K562 (cell line): ENCODE data around the gene CDH18. TPM values are rescaled to one million over a fixed set of nuclear protein-coding genes. Genes with fewer than 3 reads are reported as not detected.

ENCODE experiments used
- ATAC-seq: fragments of 200-7000 bp; cut with Tn5 transposase; 3 replicates; pipeline ENCODE4 v1.9.1; 2020; ENCODE audit warnings: moderate library complexity
- BruUV-seq: library from RNA; stranded (reverse); fragments of 400-500 nt; replicated peaks from 2 replicates; lab custom pipeline; 2021; lab: Mats Ljungman, UMichigan
- CTCF ChIA-PET: fragments of 300-600 bp; formaldehyde crosslinking; extraction: SDS; loops from one replicate; lab custom pipeline; 2021; ENCODE audit warnings: low intra/inter-chr PET ratio; lab: Yijun Ruan, JAX
- POLR2A ChIA-PET: fragments of 300-600, 350-650 bp; sonication (Branson Sonifier 250); formaldehyde crosslinking; extraction: SDS; loops from one replicate; lab custom pipeline; 2021; ENCODE audit warnings: antibody characterized with exemption, inconsistent platforms; lab: Yijun Ruan, JAX
- DNase-seq, 4 experiments: peaks; one replicate each; pipeline versions ENCODE4 v3.0.0 to v3.0.0-alpha.2; 2011 to 2018; ENCODE audit warnings: low spot score in 3 of 4, mixed read lengths in 3 of 4; ENCODE audit errors: extremely low read depth in 1 of 4
- FAIRE-seq: peaks from 2 replicates; lab custom pipeline; 2011; peaks lifted over from hg19 to GRCh38; lab: Jason Lieb, UNC
- H2AFZ ChIP-seq: 2 replicates; pipeline ENCODE4 v1.6.0; 2011; ENCODE audit warnings: low read depth, low read length, control low read depth, inconsistent platforms
- H3K27ac ChIP-seq: fragments of 200-600 bp; 3 replicates; pipeline ENCODE4 v1.8.0; 2011; ENCODE audit warnings: low read depth, mild to moderate bottlenecking, control low read depth, inconsistent platforms, low read length, moderate library complexity, mixed read lengths; ENCODE audit errors: extremely low read depth
- H3K27me3 ChIP-seq, 2 experiments: fragments of 300-600 bp in 1 of 2; 2 replicates in 1 of 2; 3 replicates in 1 of 2; pipeline versions ENCODE4 v1.6.0 to v1.8.0; 2011; ENCODE audit warnings: inconsistent platforms in 2 of 2, low read length in 2 of 2, mild to moderate bottlenecking in 1 of 2, mixed read lengths in 1 of 2, moderate library complexity in 1 of 2; ENCODE audit not compliant: control insufficient read depth in 2 of 2, insufficient read depth in 2 of 2
- H3K36me3 ChIP-seq: fragments of 300-600 bp; 3 replicates; pipeline ENCODE4 v1.8.0; 2011; ENCODE audit warnings: mild to moderate bottlenecking, low read length, inconsistent platforms; ENCODE audit not compliant: control insufficient read depth, insufficient read depth
- H3K4me1 ChIP-seq, 2 experiments: fragments of 200-600 bp in 1 of 2; replicated peaks in 1 of 2; 2 replicates in 1 of 2; 3 replicates in 1 of 2; pipeline versions ENCODE4 v1.5.1 to v1.8.0; 2011; ENCODE audit warnings: inconsistent platforms in 2 of 2, low read length in 2 of 2, mild to moderate bottlenecking in 1 of 2, mixed read lengths in 1 of 2, moderate library complexity in 1 of 2; ENCODE audit not compliant: control insufficient read depth in 2 of 2, insufficient read depth in 2 of 2
- H3K4me2 ChIP-seq: 2 replicates; pipeline ENCODE4 v1.6.1; 2011; ENCODE audit warnings: low read length, control low read depth, inconsistent platforms, mixed read lengths; ENCODE audit not compliant: insufficient read depth
- H3K4me3 ChIP-seq: fragments of 200-600 bp; sonication (generic), shearing (Covaris generic); 2 replicates; pipeline ENCODE4 v1.5.1; 2016; ENCODE audit warnings: control low read depth, inconsistent platforms
- H3K79me2 ChIP-seq: fragments of 200-600 bp; 3 replicates; pipeline ENCODE4 v1.8.0; 2011; ENCODE audit warnings: low read length, inconsistent platforms; ENCODE audit not compliant: control insufficient read depth, insufficient read depth
- H3K9ac ChIP-seq, 2 experiments: 2 replicates each; pipeline versions ENCODE4 v1.6.0 to v1.6.1; 2011; ENCODE audit warnings: low read depth in 2 of 2, low read length in 2 of 2, control low read depth in 1 of 2, inconsistent platforms in 1 of 2, mild to moderate bottlenecking in 1 of 2, mixed read lengths in 1 of 2; ENCODE audit not compliant: insufficient read depth in 1 of 2
- H3K9me1 ChIP-seq: one replicate; pipeline ENCODE4 v1.6.0; 2011; ENCODE audit warnings: inconsistent platforms, mild to moderate bottlenecking, low read length, moderate library complexity; ENCODE audit not compliant: control insufficient read depth, insufficient read depth
- H3K9me3 ChIP-seq: replicated peaks from 2 replicates; pipeline ENCODE4 v1.5.1; 2011; ENCODE audit warnings: low read depth, low read length, inconsistent platforms; ENCODE audit not compliant: control insufficient read depth, insufficient read depth
- H4K20me1 ChIP-seq: replicated peaks from 2 replicates; pipeline ENCODE4 v1.6.1; 2011; ENCODE audit warnings: low read length, inconsistent platforms, mixed read lengths; ENCODE audit not compliant: control insufficient read depth, insufficient read depth
- CREB5 ChIP-seq: fragments of 250-450 bp; sonication (Bioruptor Pico); IDR thresholded peaks from 2 replicates; pipeline ENCODE4 v1.5.0; 2020; ENCODE audit warnings: mild to moderate bottlenecking
- EWSR1 ChIP-seq: fragments of 450-650 bp; IDR thresholded peaks from 2 replicates; pipeline ENCODE4 v1.6.1; 2018; ENCODE audit warnings: borderline replicate concordance, mild to moderate bottlenecking, low read depth, moderate library complexity; ENCODE audit not compliant: partially characterized antibody
- EZH2 ChIP-seq: IDR thresholded peaks from 2 replicates; pipeline ENCODE4 v1.6.1; 2012; ENCODE audit warnings: low read depth, mild to moderate bottlenecking, inconsistent platforms, low read length, borderline replicate concordance
- FIP1L1 ChIP-seq: fragments of 200-400 bp; formaldehyde crosslinking; IDR thresholded peaks from 2 replicates; pipeline ENCODE4 v1.6.1; 2018; ENCODE audit warnings: mild to moderate bottlenecking, low read depth, low read length; ENCODE audit not compliant: poor library complexity, severe bottlenecking
- GTF2F1 ChIP-seq: IDR thresholded peaks from 2 replicates; pipeline ENCODE4 v1.6.1; 2011; ENCODE audit warnings: low read depth, low read length, improper control_type of control experiment
- KAT2B ChIP-seq: IDR thresholded peaks from one replicate; pipeline ENCODE4 v1.6.1; 2012; ENCODE audit warnings: low read depth, mild to moderate bottlenecking, control low read depth, inconsistent platforms, low read length, moderate library complexity
- LEF1 ChIP-seq: fragments of 450-650 bp; IDR thresholded peaks from 2 replicates; pipeline ENCODE4 v1.6.1; 2016; ENCODE audit warnings: mild to moderate bottlenecking
- NFYB ChIP-seq: IDR thresholded peaks from 2 replicates; pipeline ENCODE4 v1.6.1; 2011; ENCODE audit warnings: mild to moderate bottlenecking, moderate library complexity; ENCODE audit not compliant: insufficient read length; ENCODE audit errors: extremely low read depth
- SIRT6 ChIP-seq: IDR thresholded peaks from one replicate; pipeline ENCODE4 v1.6.1; 2012; ENCODE audit warnings: low read depth, mild to moderate bottlenecking, control low read depth, inconsistent platforms, low read length, moderate library complexity
- WGBS: fragments of 100-300 bp; shearing (Covaris generic); methylation state at CpG from one replicate; pipeline ENCODE4 v1.1.6; 2016; ENCODE audit warnings: low coverage, mixed read lengths; ENCODE audit not compliant: insufficient coverage; ENCODE audit errors: missing lambda C conversion rate; 5-methylcytosine and 5-hydroxymethylcytosine counted together
- in situ Hi-C: fragments of 300-500 bp; cut with MboI; formaldehyde crosslinking; loops from 4 replicates; pipeline ENCODE4 v1.15.0; 2018; ENCODE audit warnings: inconsistent platforms, mixed read lengths
- intact Hi-C: fragments of 100-400 bp; cut with micrococcal nuclease; formaldehyde crosslinking; loops from 2 replicates; pipeline ENCODE4 v1.14.2; 2022
- polyA plus RNA-seq, 8 experiments: library from polyadenylated mRNA; depleted of rRNA in 4 of 8; stranded (reverse) in 5 of 8; unstranded in 3 of 8; fragments of >200 nt; fragmentation: Nextera tagmentation in 2 of 8; fragmentation: Illumina TruSeq in 1 of 8; extraction: Ambion mirVana in 2 of 8; extraction: Trizol in 1 of 8; gene quantifications; 2 replicates each; pipeline versions ENCODE4 v1.2.1 to v1.2.3, GENCODE V29; 2011 to 2014; ENCODE audit warnings: inconsistent platforms in 1 of 8, missing spikeins in 1 of 8
- total RNA-seq, 7 experiments: library from RNA; depleted of rRNA in 6 of 7; stranded (reverse); fragments of >200 nt in 6 of 7; fragmentation: Illumina TruSeq in 2 of 7; extraction: Trizol in 2 of 7; gene quantifications; 2 replicates each; pipeline versions ENCODE4 v1.2.1 to v1.2.3, GENCODE V29; 2011 to 2021; ENCODE audit warnings: low replicate concordance in 1 of 7

CDH18 gene
- total and polyA plus RNA-seq, 9 of the 15 experiments (the other 6 are each of a cell fraction or from before 2014, with no cell fraction given) = 0.18 to 1.4 (median 0.31) TPM

GRCh38 chr5:20028506-20028905 is 40.5 kb upstream of the CDH18 start:
- ChIA-PET POLR2A (no interaction called here), CTCF (no interaction called here)
- BruUV-seq = no TSS peak

More at GRCh38 chr5:20028506-20028905, 40.5 kb upstream of the CDH18 start:
- TF ChIP-seq KAT2B = no peak
- TF ChIP-seq GTF2F1 = no peak
- no peak for TF ChIP-seq SIRT6
- no peak for TF ChIP-seq NFYB
- no peak for TF ChIP-seq EZH2
- TF ChIP-seq CREB5 (CRISPR knock-in tag) = no peak
- no peak for TF ChIP-seq FIP1L1
- TF ChIP-seq EWSR1 = no peak
- TF ChIP-seq LEF1 = no peak
- no peak overlapping the region for H3K9ac ChIP-seq
- no peak overlapping the region for H3K27ac ChIP-seq
- H3K9me1 ChIP-seq = no peaks in the 10 kb centered on the region
- no peaks in the 10 kb centered on the region; the same call in 1 of the 2 replicates for H3K9me3 ChIP-seq
- no peaks in the 10 kb centered on the region for H3K79me2 ChIP-seq
- no peak overlapping the region for H2AFZ ChIP-seq
- WGBS = 2% methylated on average over 6 of the region's 6 CpGs
- FAIRE-seq = no peak
- H3K36me3 ChIP-seq = no peaks in the 10 kb centered on the region
- no peaks in the 10 kb centered on the region for H3K27me3 ChIP-seq
- H3K4me2 ChIP-seq = no peak overlapping the region
- ATAC-seq = no peak
- in situ Hi-C loops (no loop called here), intact Hi-C loops (no loop called here)
- DNase-seq = no peak
- H4K20me1 ChIP-seq = no peaks in the 10 kb centered on the region
- no peaks in the 10 kb centered on the region for H3K4me1 ChIP-seq
- no peak overlapping the region for H3K4me3 ChIP-seq
